CD4-positive, alpha-beta T cell treated with Interferon gamma for 1 hour (primary cell): ENCODE data around the gene CNR2.
"Not testable (repeated sequence)": the region's sequence is repeated elsewhere in the genome, so short reads cannot be mapped to it uniquely, and the experiment has no call there.

ENCODE experiments used
- DNase-seq: peaks from one replicate; pipeline ENCODE4 v3.0.0-alpha.2; 2020

Gene CNR2

DNA sequence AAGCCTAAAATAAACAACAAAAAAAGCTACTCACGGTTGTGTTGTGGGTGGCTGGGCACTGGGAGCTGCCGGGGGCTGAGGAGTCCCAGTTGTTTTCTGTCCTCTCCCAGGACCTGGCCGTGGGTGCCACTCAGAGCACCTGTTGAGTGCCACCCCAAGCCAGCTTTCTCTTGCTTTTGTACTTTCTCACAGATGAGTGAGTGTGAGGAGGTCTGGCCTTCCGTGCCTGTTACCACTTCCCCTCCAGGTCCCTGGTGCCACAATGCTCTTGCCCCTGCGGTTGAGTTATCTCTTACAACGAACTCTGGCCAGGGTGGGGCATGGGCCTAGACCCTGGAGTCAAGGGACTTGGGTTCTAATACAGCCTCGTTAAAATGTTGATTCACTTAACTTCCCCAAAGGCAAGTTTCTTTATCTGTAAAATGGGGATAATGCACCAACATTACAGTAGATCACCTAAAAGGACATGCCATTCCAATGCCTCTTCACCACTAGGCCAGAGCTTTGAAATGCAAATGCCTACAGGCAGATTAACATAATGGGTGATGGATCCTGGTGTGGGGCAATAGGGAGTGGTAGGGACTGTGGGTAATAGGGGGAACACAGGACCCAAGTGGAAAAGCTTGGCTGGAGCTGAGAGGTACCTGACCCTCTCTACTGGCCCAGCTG lies at the start of gene CNR2:
Gene CNR2 (minus strand): TSS at position 151 of the 669 bp plus-strand sequence. CDS start 37,745 bp downstream, outside the sequence.
- DNase-seq, result peak; percentile 68

DNA sequence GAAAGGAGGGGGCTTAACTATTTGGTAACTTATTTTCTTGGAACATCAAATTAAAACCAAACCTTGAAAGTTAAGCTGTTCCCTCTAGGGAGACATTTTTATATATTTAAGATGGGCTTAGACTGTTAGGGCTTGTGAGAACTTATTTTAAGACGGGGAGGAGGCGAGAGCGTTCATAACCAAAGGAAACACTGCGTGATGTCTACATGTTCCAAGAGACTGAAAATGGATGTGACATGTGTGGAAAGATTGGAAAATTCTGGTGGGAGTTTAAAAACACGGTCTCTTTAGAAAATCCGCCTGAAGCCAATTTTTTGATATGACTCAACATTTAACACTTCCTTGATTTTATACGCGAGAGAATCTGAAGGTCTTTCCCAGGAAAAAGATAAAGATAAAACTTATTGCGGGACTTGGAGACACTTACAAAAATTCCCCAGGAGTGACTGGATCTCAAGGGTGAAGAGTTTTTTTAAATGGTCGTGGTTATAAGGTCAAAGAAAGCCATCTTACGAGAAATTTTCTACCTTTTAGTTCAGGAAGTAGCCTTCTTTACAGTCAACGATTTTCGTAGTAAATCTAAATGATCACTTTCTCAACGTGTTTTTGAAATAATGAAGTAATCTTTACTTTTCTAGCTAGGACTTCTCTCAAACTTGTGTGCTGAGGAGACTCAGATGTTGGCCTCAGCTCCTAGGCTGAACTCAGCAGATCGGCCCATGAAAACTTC lies 47.3 kb upstream of the CNR2 start:
- no peak for DNase-seq

DNA sequence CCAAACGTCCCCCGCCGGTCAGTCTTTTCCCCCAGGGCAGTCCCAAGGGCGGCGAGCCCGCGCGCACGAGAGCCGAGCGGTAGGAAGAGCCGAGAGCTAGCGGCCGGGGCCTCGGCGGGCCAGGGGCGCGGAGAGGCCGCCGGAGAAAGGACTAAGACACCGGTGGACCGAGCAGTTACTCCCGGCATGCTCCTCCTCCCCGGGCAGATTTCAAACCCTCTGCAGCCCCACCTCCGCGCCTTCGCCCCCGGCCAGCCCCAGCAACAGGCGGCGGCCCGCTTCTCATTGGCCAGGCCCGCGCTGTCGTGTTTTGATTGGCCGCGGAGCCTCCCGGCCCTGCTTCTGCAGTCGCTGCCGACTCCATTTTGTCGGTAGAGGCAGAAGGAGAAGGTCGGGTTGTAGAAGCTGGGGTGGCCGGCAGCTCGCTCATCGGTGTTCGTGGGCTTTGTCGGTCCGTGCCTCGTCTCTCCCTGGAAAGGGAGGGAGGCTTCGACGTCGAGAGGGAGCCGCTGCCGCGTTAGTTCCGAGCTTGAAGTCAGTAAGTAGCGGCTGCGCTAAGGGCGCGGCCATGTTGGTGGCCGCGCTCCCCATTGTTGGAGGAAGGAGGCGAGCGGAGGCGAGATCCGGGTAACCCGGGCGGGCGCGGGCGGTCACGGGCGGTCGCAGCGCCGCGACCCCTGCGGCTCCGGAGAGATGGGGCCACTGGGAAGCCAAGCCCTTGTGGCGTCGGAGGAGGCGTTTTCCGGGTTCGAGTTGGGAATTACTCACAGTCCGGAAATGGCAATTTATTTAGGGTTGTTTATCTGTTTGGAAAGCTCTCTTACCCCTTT lies 46.5 kb upstream of the CNR2 start, which contains the start of gene PNRC2:
Gene PNRC2 (plus strand): TSS at position 368 of the 830 bp plus-strand sequence. CDS start 1,630 bp downstream, outside the sequence.
- peak; percentile 95 for DNase-seq

DNA sequence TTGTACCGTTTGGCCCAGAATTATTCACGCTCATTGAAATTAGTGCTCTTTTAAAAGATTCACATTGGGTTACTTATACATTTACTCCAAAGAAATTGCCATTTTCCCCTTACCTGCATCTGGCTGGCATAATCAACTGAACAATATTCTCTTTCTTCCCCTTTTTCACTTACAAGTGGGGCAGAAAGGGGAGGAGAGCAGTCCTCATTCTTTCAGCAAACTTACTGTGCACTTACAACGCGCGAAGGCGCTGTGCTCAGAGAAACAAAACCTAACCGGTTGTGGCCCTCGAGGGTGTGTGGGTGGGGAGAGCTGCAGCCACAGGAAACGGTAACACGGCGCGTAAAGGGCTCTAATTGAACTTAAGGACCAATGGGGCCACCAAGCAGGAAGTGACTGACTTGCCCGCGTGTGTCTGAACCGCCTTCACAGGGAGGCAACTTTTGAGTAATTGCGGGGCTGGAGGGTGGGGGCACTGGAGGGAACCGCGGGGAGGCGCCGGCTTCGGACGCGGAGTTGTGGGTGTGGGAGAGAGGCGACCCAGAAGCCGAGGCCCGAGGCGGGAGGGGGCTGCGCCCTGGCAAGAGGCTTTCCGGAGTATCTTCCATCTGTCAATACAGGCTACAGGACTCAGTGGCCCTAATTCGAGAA lies 45.8 kb upstream of the CNR2 start:
- DNase-seq, result peak; percentile 94

DNA sequence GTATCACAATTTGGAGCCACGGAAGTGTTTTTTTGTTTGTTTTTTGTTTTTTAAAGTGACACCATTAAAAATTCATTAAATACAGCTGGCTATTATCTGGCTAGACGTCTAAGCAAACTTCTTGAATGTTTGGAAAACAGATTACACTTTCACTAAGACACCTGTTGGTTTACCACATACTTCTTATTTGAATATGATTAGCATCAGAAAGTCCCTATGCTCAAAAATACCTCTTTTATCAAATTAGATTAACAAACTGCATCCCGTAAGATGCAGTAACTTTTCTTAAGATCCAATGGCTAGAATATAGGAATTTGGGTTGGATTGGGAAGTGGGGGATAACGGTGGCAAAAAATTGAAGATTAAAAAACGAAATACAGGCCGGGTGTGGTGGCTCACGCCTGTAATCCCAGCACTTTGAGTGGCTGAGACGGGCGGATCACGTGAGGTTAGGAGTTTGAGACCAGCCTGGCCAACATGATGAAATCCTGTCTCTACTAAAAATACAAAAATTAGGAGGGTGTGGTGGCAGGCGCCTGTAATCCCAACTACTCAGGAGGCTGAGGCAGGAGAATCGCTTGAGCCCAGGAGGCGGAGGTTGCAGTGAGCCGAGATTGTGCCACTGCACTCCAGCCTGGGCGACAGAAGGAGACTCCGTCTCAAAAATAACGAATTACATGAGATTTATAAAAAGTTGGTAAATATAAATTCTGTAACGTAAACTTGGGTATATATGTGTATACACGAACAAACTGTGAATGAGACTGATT lies 45.1 kb upstream of the CNR2 start:
- not testable (repeated sequence) for DNase-seq

DNA sequence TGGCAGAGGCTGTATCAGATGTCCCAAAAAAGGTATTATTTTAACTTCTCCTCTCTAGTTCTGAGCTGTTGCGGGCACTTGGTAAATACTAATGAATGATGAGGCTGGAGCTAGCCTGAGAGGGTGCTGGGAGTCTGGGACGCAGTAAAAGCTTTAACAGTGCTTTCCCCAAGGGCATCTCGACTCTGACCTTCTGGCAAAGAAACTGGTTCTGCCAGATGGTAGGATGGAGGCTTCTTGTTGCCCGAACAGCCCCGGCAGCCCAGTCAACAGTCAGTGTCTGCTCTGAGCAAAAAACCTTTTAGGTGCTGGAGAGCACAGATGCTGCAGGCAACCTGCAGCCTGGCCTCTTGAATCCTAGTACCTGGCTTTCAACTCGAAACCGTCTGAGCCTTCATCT lies 43.9 kb upstream of the CNR2 start:
- DNase-seq, result no peak

DNA sequence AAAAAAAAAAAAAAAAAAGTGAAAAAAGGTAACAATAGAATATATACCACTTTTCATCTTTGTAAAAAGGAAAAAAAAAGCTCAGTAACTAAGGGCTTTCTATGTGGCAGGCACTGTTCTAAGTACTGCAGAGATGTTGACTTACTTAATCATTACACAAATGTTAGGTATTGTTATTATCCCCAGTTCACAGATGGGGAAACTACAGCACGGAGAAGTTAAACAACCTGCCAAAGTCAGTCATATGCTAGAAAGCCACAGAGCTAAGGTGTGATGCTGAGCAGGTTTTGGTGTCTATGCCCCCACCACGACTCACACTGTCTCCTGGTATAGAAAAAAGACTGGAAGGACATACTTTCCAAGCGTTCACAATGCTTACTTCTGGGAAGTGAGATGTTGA lies 39.9 kb upstream of the CNR2 start:
- no peak for DNase-seq

DNA sequence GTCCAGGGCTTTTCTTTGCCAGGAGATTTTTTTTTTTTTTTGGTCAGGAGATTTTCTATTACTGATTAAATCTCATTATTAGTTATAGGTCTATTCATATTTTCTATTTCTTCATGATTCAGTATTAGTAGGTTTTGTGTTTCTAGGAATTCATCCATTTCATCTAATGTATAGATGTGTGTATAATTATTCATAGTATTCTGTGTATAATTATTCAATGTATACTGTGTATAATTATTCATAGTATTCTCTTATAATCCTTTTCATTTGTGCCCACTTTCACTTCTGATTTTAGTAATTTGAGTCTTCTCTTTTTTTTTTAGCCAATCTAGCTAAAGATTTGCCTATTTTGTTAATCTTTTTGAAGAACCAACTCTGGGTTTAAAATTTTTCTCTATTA lies 34.2 kb upstream of the CNR2 start:
- no peak for DNase-seq

DNA sequence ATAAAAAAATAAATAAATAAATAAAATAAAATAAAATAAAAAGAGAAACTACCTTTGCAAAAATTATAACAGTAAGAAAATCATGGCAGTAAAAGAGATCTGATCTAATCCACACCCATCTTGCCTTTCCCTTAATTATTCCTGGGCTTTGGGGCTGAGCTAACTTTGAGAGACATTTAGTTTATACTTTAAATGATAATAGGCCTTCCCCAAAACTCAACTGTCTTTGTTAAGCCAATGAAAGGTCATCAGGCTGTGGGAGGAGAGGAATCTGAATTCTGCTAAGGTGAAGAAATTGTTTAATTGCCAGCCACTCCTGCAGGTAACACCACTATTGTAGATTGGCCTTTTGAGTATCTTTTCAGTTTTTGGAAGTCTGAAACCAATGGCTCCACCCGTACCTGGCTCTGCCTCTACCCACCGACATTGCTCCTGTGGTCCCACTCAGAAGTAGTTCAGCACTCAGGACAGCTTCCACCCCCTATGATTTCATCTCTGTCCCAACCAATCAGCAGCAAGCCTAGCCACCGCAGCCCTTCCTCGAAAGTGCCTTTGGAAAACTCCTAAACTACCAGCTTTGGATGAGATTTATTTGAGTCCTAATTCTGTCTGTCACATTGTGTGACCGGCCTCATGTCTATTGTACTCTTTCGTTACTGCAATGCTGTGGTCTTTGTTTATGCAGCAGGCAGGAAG lies 23.5 kb upstream of the CNR2 start:
- DNase-seq, result no peak

DNA sequence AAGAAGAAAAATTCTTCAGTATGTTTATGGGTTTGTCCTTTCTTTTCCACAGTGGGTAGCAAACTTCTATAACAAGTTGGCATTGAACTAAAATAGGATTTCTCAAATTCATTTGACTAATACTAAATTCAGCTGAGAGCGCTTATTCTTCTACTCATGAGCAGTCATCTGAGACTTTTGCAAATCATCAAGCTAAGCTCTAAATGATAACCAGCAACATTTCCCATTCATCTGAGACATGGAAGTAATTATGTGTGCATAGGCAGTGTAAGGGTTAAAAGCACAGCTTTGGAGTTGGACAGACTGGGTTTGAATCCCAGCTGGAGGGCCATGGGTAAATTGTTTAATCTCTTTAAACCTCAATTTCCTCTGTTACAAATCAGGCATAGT lies 18.3 kb upstream of the CNR2 start:
- no peak for DNase-seq

DNA sequence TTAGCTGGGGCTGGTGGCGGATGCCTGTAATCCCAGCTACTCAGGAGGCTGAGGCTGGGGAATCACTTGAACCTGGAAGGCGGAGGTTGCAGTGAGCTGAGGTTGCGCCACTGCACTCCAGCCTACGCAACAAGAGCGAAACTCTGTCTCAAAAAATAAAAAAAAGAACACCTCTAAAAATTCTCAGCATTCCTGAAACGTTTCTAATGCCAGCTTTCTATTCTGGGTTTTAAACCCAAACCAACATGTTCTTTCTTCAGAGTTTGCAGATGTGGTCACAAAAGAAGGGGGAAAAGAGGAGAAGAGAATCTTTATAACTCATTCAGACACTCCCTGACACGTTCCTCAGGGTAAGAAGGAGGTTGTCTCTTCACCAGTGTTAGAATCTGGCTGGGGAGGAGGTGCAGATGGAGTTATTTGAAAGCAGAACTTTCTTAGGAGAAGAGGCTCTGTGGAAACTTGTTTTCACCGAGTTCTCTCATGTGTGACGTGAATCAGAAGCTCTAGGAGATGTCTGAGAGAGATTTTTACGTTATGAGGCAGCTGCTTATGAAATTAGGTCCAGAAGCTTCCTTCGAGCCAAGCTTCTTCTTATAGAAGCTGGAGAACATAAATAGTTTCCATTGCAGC lies 17.8 kb upstream of the CNR2 start:
- no peak for DNase-seq

DNA sequence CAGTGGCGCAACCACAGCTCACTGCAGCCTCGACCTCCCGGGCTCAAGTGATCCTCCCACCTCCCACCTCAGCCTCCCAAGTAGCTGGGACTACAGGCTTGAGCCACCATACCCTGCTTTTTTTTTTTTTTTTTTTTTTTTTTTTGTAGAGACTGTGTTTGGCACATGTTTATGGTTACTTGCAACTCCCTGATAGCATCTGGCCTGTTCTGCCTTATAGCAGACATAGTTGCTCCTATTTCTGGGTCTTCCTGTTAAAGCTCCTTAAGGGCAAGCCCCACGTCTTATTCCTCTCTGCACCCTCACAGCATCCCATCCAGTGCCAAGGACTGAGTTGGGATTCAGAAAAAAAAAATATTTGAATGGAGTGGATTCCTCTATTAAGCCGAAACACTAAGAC lies 17.1 kb upstream of the CNR2 start:
- no peak for DNase-seq

DNA sequence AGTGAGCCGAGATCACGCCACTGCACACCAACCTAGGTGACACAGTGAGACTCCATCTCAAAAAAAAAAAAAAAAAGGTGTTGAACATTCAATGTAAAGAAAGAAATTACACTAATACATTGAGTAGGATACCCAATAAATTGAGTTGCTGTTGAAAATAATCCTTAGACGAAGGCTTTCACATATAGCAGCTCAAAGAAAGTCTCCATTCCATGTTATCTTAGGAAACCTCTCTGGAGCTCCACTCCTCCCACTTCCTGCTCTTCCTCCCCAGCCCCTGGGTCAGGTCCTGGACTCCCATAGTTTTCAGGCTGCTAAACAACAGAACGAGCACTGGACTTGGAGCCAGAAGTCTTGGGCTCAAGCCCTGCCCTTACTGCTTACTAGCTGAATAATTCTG lies 15.6 kb upstream of the CNR2 start:
- DNase-seq, result no peak

DNA sequence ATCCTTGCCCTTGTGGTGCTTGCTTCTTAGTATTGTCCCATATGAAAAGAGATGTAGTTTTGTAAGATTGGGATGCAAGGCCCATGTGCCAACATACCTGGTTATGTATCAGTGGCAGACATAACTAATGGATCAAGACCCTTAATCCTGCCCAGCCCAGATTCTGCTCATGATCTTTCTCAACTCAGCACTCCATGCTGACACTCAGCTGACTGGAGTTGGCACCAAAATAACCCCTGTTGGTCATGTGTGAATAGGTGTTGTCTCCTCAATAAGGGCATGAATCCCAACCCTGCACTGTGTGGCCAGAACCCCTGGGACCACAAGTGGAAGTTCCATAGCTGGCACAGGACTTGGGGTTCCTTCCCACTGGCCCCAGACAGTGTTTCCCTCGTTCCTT lies 13.9 kb upstream of the CNR2 start:
- DNase-seq, result no peak

DNA sequence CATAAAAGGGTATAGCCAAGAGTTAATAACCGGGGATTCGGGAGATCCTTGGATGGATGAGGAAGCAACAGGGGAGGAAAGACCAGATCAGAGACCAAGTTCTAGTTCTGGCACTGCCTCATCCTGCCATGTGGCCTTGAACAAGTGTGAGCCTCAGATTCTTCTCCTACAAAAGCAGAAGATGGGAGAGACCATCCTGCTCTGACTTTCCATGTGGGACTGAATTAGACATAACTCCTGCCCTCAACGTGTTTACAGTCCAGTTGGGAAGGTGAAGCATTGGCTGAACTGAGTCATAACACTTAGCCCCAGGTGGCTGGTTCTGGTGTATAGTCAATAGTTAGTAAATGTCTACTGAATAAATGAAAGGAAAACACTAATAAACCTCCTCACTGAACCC lies 12.1 kb upstream of the CNR2 start:
- no peak for DNase-seq

DNA sequence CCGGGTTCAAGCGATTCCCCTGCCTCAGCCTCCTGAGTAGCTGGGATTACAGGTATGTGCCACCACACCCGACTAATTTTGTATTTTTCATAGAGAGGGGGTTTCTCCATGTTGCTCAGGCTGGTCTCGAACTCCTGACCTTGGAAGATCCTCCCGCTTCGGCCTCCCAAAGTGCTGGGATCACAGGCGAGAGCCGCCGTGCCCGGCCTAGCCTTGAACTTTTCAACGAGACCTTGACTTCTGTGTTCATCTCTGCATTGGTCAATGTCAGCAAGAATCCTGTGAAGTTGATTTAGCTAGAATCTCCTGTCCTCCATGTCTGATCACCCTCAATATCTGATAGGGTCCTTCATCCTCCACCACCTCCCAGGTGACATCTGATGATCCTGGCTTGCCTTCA lies 11.4 kb upstream of the CNR2 start:
- no peak for DNase-seq

DNA sequence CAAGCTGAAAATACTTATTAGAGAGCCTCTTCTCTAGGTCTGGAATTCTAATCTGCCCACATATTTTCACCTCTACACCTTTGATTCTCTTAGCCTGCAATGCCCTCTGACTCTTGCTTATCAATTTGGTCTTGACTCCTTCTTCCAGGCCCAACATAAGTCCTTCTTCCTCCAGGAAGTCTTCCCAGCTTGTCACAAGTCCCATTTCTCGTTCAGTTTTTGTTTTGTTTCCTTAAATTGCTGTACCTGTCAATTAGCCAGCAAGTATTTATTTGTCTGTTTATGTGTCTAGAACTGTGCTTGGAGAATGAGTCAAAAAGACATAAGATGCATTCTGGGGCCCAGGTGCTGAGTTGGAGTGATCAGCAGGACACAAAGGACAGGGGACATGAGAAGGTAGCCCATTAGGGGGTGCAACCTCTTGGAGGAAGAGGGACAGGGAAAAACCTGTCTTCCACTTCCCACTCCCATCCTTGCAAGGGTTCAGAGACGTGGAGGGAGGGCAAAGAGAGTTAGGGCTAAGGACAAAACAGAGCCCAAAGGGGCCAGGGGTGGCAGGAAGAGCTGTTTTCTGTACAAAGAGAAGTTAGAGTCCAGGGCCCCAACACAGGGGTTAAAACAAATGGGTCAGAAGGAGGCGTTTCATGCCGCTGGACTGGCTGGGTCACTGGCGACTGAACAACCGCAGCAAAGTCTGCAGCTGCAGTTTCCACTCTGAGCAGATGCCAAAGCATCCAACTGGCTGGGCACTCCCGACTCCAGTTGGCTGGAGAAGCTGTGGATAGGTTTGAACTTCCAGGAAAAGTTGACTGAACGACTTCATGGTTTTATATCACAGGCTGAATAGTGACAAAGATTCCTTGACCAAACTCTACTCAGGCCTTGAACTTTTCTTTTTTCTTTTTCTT lies 10.7 kb upstream of the CNR2 start:
- no peak for DNase-seq

DNA sequence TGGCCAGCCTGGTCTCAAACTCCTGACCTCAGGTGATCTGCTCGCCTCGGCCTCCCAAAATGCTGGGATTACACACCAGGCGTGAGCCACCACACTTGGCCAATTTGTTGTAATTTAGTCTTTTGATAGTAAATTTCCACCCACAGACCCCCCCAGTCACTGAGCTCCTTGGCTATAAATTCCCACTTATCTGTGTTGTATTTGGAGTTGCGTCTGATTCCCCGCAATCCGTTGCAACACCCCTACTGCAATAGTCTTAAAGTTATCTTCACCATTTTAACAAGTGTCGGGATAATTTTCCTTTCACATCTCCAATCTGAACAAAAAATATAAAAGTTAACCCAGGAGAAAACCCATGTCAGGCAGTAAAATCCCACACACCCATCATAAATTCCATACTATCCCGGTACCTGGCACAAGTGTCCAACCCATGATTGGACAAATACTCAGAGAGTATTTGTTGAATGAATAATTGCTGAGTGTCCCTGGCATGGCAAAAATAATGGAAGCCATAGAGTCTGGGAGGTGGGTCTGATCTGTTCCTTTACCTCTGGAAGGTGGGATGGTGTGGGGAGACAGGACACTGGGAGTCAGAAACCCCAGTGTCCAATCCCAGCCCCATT lies 9.3 kb upstream of the CNR2 start:
- no peak for DNase-seq
